NOMO-1 treated with dmso at 0.1 percent for 144 hours (cell line): ENCODE measurements around the gene METTL17.
"Not testable (repeated sequence)": the region's sequence is repeated elsewhere in the genome, so short reads cannot be mapped to it uniquely, and the experiment has no call there.

Experiments used
- DNase-seq: peaks from one replicate; lab custom pipeline; 2025; ENCODE audit not compliant: unreplicated experiment; lab: John Stamatoyannopoulos, UW

Gene METTL17

GRCh38 chr14:20989471-20989786, 351 bp upstream of the METTL17 start:
- DNase-seq = no peak

GRCh38 chr14:20996521-20996920, 6.7 kb downstream of the METTL17 start:
- DNase-seq = no peak

GRCh38 chr14:20997115-20997514, 7.3 kb downstream of the METTL17 start:
- DNase-seq = no peak

- DNase-seq = no peak
These were observed 7.8 kb downstream of the METTL17 start for GRCh38 chr14:20997564-20997963.

- no peak for DNase-seq
These were observed 8.4 kb downstream of the METTL17 start for GRCh38 chr14:20998139-20998538.

GRCh38 chr14:20998674-20999366, 9.0 kb downstream of the METTL17 start, which contains the start of gene SLC39A2:
TSS of gene SLC39A2 (plus strand) at chr14:20999293. CDS start at chr14:20999447, 154 bp downstream.
- DNase-seq = no peak

- no peak for DNase-seq
These were observed 9.8 kb downstream of the METTL17 start for GRCh38 chr14:20999591-20999990.

GRCh38 chr14:21001218-21001617, 11.4 kb downstream of the METTL17 start:
- no peak for DNase-seq

- DNase-seq = no peak
These were observed 14.1 kb downstream of the METTL17 start for GRCh38 chr14:21003788-21004346.

GRCh38 chr14:21009721-21010120, 19.9 kb downstream of the METTL17 start:
- DNase-seq = not testable (repeated sequence)

GRCh38 chr14:21011136-21011535, 21.4 kb downstream of the METTL17 start:
- DNase-seq = no peak

- peak; percentile 20 for DNase-seq
These were observed 25.0 kb downstream of the METTL17 start for GRCh38 chr14:21014761-21015190.

- DNase-seq = peak; percentile 60
These were observed 25.5 kb downstream of the METTL17 start for GRCh38 chr14:21015312-21015711.

GRCh38 chr14:21016413-21017190, 26.8 kb downstream of the METTL17 start:
- no peak for DNase-seq

- DNase-seq = no peak
These were observed 27.9 kb downstream of the METTL17 start for GRCh38 chr14:21017528-21018245.

- no peak for DNase-seq
These were observed 28.5 kb downstream of the METTL17 start for GRCh38 chr14:21018286-21018685.

GRCh38 chr14:21018781-21019180, 29.0 kb downstream of the METTL17 start:
- DNase-seq = no peak

- DNase-seq = no peak
These were observed 29.6 kb downstream of the METTL17 start for GRCh38 chr14:21019366-21019765.

- no peak for DNase-seq
These were observed 31.3 kb downstream of the METTL17 start for GRCh38 chr14:21020977-21021545.

- DNase-seq = no peak
These were observed 32.9 kb downstream of the METTL17 start for GRCh38 chr14:21022686-21023085.

- DNase-seq = no peak
These were observed 33.4 kb downstream of the METTL17 start for GRCh38 chr14:21023174-21023573.
